Smooth muscle cell (in vitro differentiated cells): ENCODE results near the gene PNPLA8. TPM values are rescaled to one million over a fixed set of nuclear protein-coding genes. Genes with fewer than 3 reads are reported as not detected.

ENCODE experiments used
- DNase-seq: peaks from one replicate; lab custom pipeline; 2025; ENCODE audit not compliant: unreplicated experiment; lab: John Stamatoyannopoulos, UW
- H2AFZ ChIP-seq: fragments of 200-600 bp; sonication (generic); 2 replicates; pipeline ENCODE4 v1.6.0; 2016; ENCODE audit warnings: antibody characterized with exemption, low read depth, mild to moderate bottlenecking
- H3F3A ChIP-seq: fragments of 200-600 bp; sonication (generic); 2 replicates; pipeline ENCODE4 v1.6.0; 2017; ENCODE audit warnings: antibody characterized with exemption, low read depth
- H3K27ac ChIP-seq: fragments of 200-600 bp; sonication (generic); 2 replicates; pipeline ENCODE4 v1.5.1; 2016; ENCODE audit warnings: low read depth, mild to moderate bottlenecking
- H3K27me3 ChIP-seq: fragments of 200-600 bp; sonication (generic); 2 replicates; pipeline ENCODE4 v1.6.1; 2016; ENCODE audit warnings: low read depth, mild to moderate bottlenecking
- H3K36me3 ChIP-seq: fragments of 200-600 bp; sonication (generic); 2 replicates; pipeline ENCODE4 v1.5.1; 2016; ENCODE audit warnings: low read depth
- H3K4me1 ChIP-seq: fragments of 200-600 bp; sonication (generic); 2 replicates; pipeline ENCODE4 v1.5.1; 2016; ENCODE audit warnings: low read depth
- H3K4me2 ChIP-seq: fragments of 200-600 bp; sonication (generic); 2 replicates; pipeline ENCODE4 v1.6.0; 2016; ENCODE audit warnings: mild to moderate bottlenecking
- H3K4me3 ChIP-seq: fragments of 200-600 bp; sonication (generic); 2 replicates; pipeline ENCODE4 v1.5.1; 2016; ENCODE audit warnings: mild to moderate bottlenecking
- H3K79me2 ChIP-seq: fragments of 200-600 bp; sonication (generic); 2 replicates; pipeline ENCODE4 v1.6.0; 2016; ENCODE audit warnings: low read depth, mild to moderate bottlenecking
- H3K9ac ChIP-seq: fragments of 200-600 bp; sonication (generic); 2 replicates; pipeline ENCODE4 v1.6.0; 2016; ENCODE audit warnings: low read depth
- H3K9me3 ChIP-seq: fragments of 200-600 bp; sonication (generic); replicated peaks from 2 replicates; pipeline ENCODE4 v1.5.1; 2016; ENCODE audit warnings: low read depth
- H4K20me1 ChIP-seq: fragments of 200-600 bp; sonication (generic); 2 replicates; pipeline ENCODE4 v1.6.0; 2016; ENCODE audit warnings: low read depth
- WGBS: methylation state at CpG from one replicate; pipeline ENCODE4 v1.1.7; 2016; ENCODE audit warnings: low lambda C conversion rate; 5-methylcytosine and 5-hydroxymethylcytosine counted together
- polyA plus RNA-seq: library from polyadenylated mRNA; unstranded; fragments of >200 nt; fragmentation: Nextera tagmentation; extraction: Ambion mirVana; gene quantifications from 2 replicates; pipeline ENCODE4 v1.2.1, GENCODE V29; 2016
- total RNA-seq: library from RNA; depleted of rRNA; stranded (reverse); fragments of >200 nt; gene quantifications from 2 replicates; pipeline ENCODE4 v1.2.3, GENCODE V29; 2014
- TF ChIP-seq, protein P1 (sequence below): fragments of 200-600 bp; sonication (generic); IDR thresholded peaks from 2 replicates; pipeline ENCODE4 v1.5.1; 2017; ENCODE audit warnings: borderline replicate concordance, mild to moderate bottlenecking, antibody characterized with exemption; ENCODE audit not compliant: insufficient read depth, poor library complexity, severe bottlenecking

PNPLA8 gene
- total and polyA plus RNA-seq, 2 experiments from 2014 or later = 18.6 to 52.5 TPM

DNA sequence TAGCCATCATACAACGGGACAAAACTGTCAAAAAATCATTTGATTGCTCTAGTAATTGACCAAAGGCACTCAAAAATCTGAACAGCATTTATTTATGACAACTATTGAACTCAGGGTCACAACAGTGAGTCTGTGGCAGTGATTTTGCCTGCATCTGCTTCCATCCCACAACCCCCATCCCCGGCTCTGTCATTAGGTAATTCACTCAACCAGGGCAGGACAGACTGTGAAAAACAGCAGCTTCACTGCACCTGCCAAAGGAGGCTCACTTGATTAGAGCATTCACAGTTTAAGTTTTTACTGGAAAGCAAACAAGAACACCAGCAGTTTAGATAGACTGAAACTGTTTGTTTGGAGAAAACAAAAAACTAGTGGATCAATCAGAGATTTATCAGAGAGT, 91.9 kb downstream of the PNPLA8 start:
- Histone ChIP-seq H3K4me1 (no peaks in the 10 kb centered on the region), H3K9ac (no peak overlapping the region), H3K9me3 (no peaks in the 10 kb centered on the region), H3K36me3 (no peaks in the 10 kb centered on the region), H3K27me3 (no peaks in the 10 kb centered on the region), H3K79me2 (no peaks in the 10 kb centered on the region), H3K27ac (no peak overlapping the region), H3K4me3 (no peak overlapping the region), H2AFZ (no peak overlapping the region), H3K4me2 (no peak overlapping the region), H3F3A (no peaks in the 10 kb centered on the region), H4K20me1 (no peaks in the 10 kb centered on the region)
- TF ChIP-seq, protein P1, sequence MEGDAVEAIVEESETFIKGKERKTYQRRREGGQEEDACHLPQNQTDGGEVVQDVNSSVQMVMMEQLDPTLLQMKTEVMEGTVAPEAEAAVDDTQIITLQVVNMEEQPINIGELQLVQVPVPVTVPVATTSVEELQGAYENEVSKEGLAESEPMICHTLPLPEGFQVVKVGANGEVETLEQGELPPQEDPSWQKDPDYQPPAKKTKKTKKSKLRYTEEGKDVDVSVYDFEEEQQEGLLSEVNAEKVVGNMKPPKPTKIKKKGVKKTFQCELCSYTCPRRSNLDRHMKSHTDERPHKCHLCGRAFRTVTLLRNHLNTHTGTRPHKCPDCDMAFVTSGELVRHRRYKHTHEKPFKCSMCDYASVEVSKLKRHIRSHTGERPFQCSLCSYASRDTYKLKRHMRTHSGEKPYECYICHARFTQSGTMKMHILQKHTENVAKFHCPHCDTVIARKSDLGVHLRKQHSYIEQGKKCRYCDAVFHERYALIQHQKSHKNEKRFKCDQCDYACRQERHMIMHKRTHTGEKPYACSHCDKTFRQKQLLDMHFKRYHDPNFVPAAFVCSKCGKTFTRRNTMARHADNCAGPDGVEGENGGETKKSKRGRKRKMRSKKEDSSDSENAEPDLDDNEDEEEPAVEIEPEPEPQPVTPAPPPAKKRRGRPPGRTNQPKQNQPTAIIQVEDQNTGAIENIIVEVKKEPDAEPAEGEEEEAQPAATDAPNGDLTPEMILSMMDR = no peak
- WGBS = 88% methylated on average over 2 of the region's 2 CpGs
- no peak for DNase-seq

DNA sequence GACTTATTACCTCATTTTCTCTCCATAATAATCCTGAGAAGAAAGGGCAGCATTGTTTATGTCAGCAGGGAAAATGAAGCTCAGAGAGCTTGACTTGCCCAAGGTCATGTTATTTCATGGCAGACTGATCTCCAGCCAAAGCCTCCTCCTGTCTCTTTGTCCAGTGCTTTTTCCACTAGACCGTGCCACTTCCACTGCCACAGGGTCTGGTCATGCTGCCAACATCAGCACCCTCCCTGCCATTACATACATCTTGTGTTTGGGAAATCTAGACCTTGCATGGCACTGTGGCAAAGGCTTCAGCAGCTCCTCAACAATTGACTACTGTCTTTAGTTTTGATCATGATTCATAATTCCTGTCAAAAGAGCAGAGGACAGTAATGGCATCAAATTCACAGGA, 94.8 kb downstream of the PNPLA8 start:
- DNase-seq = no peak
- Histone ChIP-seq H3K4me2 (no peak overlapping the region), H3K27ac (no peak overlapping the region), H3K4me3 (no peak overlapping the region), H3F3A (no peaks in the 10 kb centered on the region), H3K36me3 (no peaks in the 10 kb centered on the region), H3K9ac (no peak overlapping the region), H3K79me2 (no peaks in the 10 kb centered on the region), H2AFZ (no peak overlapping the region), H3K9me3 (no peaks in the 10 kb centered on the region), H4K20me1 (no peaks in the 10 kb centered on the region), H3K4me1 (peaks cover 4% of the 10 kb centered on the region), H3K27me3 (no peaks in the 10 kb centered on the region)
- WGBS = 86% methylated on average over 1 of the region's 1 CpG
- TF ChIP-seq, protein P1 = no peak

DNA sequence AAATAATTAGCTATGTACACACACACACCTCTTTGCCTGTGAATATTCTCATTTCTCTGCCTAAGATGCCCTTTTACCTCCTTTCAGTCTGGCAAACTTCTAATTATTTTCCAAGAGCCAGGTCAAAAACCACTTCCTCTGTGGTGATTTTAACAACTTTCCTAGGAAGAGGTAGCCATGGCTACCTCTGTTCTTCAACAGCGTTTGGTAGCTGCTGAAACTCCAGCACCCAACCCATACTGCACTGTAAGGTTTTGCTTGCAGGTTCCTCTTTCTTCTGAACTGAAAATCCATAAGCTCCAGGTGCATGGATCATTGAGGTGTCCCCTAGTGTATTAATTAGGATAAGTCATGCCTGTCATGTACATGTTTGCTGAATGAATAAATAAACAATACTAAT, 95.3 kb downstream of the PNPLA8 start:
- H3K9ac ChIP-seq = no peak overlapping the region
- no peak for DNase-seq
- no peaks in the 10 kb centered on the region for H4K20me1 ChIP-seq
- H3K79me2 ChIP-seq = no peaks in the 10 kb centered on the region
- no peak overlapping the region for H3K4me2 ChIP-seq
- no peak overlapping the region for H2AFZ ChIP-seq
- no peaks in the 10 kb centered on the region for H3K9me3 ChIP-seq
- TF ChIP-seq, protein P1 = no peak
- H3K27ac ChIP-seq = no peak overlapping the region
- no peaks in the 10 kb centered on the region for H3K36me3 ChIP-seq
- WGBS = 73% methylated on average over 1 of the region's 1 CpG
- H3K27me3 ChIP-seq = no peaks in the 10 kb centered on the region
- no peak overlapping the region for H3K4me3 ChIP-seq
- H3K4me1 ChIP-seq = peaks cover 4% of the 10 kb centered on the region
- no peaks in the 10 kb centered on the region for H3F3A ChIP-seq

DNA sequence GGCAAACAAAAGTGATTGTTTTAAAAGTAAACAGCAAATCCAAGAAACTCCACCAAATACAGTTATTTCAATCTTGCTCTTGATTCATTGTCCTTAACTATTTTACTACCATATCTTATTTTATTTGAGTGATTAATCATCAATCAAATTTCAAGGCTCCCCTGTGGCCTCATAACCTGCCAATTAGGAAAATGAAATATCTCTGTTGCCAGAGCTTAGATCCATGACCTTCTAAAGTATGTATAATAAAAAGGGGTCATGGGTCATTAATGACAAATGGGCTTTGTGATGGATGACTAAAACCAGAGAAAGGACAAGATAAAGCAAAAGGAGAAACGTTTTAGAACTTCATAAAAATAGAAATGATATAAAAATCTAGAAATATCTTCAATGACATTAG, 98.2 kb downstream of the PNPLA8 start:
- Histone ChIP-seq H3K9me3 (no peaks in the 10 kb centered on the region), H3K27me3 (no peaks in the 10 kb centered on the region), H3K4me1 (peaks cover 4% of the 10 kb centered on the region), H2AFZ (no peak overlapping the region), H3K9ac (no peak overlapping the region), H3K4me3 (no peak overlapping the region), H4K20me1 (no peaks in the 10 kb centered on the region), H3K79me2 (no peaks in the 10 kb centered on the region), H3F3A (no peaks in the 10 kb centered on the region), H3K27ac (no peak overlapping the region), H3K4me2 (no peak overlapping the region), H3K36me3 (no peaks in the 10 kb centered on the region)
- DNase-seq = no peak
- TF ChIP-seq, protein P1 = no peak
- 66% methylated on average over 1 of the region's 1 CpG for WGBS
